Skeletal muscle satellite cell (primary cell): Measurements from ENCODE around the gene TMEM179. TPM values are rescaled to one million over a fixed set of nuclear protein-coding genes. Genes with fewer than 3 reads are reported as not detected.
A peak's percentile ranks its signal among the peaks of the same experiment; 100 is the strongest.
"Not testable (repeated sequence)": the region's sequence is repeated elsewhere in the genome, so short reads cannot be mapped to it uniquely, and the experiment has no call there.

ENCODE experiments used
- H3K27me3 ChIP-seq: 2 replicates; pipeline ENCODE4 v1.7.0; 2013; ENCODE audit warnings: low read length; ENCODE audit not compliant: control insufficient read depth, insufficient read depth
- H3K36me3 ChIP-seq: 2 replicates; pipeline ENCODE4 v1.7.0; 2013; ENCODE audit warnings: mild to moderate bottlenecking, control low read depth, low read length; ENCODE audit not compliant: insufficient read depth
- H3K4me1 ChIP-seq: 2 replicates; pipeline ENCODE4 v1.7.0; 2013; ENCODE audit warnings: low read length; ENCODE audit not compliant: control insufficient read depth, insufficient read depth
- H3K4me2 ChIP-seq: 2 replicates; pipeline ENCODE4 v1.7.0; 2013; ENCODE audit warnings: mild to moderate bottlenecking, low read length
- H3K4me3 ChIP-seq: 2 replicates; pipeline ENCODE4 v1.7.0; 2013; ENCODE audit warnings: low read length
- H3K9ac ChIP-seq: 2 replicates; pipeline ENCODE4 v1.7.0; 2013; ENCODE audit warnings: mild to moderate bottlenecking, low read depth, low read length, moderate library complexity
- H3K9me3 ChIP-seq: replicated peaks from 2 replicates; pipeline ENCODE4 v1.7.0; 2013; ENCODE audit warnings: mild to moderate bottlenecking, control low read depth, low read length
- total RNA-seq: library from RNA; depleted of rRNA; stranded (reverse); fragments of >200 nt; gene quantifications from 2 replicates; pipeline ENCODE4 v1.2.3, GENCODE V29; 2012; rRNA removed

Gene TMEM179
- not detected in 2 replicates for total RNA-seq

DNA sequence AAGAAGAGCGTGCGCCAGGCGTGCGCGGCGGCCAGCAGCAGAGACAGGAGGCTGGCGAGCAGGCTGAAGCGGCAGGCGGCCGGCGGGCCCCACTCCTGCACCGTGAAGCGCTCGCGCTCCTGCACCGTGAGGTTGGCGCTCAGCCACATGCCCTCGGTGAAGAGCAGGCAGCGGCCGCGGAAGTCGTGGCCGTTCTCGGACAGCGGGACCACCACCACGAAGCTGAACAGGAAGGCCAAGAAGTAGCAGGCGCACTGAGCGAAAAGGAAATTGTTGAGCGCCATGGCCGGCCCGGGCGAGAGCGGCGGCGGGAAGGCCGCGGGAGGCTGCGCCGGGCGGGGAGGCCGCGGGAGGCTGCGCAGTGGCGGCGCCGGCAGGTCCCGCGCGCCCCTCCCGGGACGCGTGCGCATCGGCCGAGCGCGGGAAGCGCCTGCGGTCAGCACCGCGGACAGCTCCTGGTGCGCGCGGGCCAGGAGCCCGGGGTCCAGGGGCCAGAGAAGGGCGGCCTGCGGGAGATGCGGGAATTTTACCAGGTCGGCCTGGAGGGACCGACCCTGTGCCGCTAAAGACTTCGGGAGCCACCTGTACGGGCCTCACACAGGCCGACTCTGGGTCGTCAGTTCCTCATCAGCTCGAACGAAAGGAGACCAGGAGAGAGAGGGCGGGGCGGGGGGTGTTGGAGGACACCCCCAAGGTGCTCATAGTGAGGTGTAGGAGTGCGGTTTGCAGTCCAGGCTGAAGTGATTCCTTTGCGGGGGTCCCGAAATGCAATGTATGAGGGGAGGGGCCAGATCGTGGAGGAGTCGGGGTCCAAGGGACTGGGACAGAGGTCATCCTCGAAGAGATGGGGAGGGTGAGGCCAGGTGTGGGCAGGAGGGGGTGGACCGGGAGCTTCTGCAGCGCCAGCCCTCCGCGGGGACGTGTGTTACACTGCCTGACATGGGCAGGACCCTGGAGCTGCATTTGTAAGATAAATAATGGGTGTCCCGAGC lies at the start of gene TMEM179:
TMEM179 (minus strand) TSS at position 315 of the 992 bp plus-strand sequence; CDS start at position 284, 31 bp downstream.
- Histone ChIP-seq H3K9ac (no peak within 1 kb of the TSS), H3K27me3 (peaks cover 76% of the 10 kb centered on the region), H3K9me3 (no peaks in the 10 kb centered on the region), H3K4me2 (peak within 1 kb of the TSS; percentile 44), H3K4me3 (no peak within 1 kb of the TSS), H3K36me3 (no peaks in the 10 kb centered on the region), H3K4me1 (no peaks in the 10 kb centered on the region)

GRCh38 chr14:104654119-104654518 lies 49.5 kb upstream of the TMEM179 start:
- no peaks in the 10 kb centered on the region for H3K36me3 ChIP-seq
- no peak overlapping the region for H3K4me2 ChIP-seq
- no peak overlapping the region for H3K4me3 ChIP-seq
- peaks cover 13% of the 10 kb centered on the region for H3K27me3 ChIP-seq
- peaks cover 6% of the 10 kb centered on the region for H3K4me1 ChIP-seq
- peaks cover 4% of the 10 kb centered on the region for H3K9me3 ChIP-seq
- no peak overlapping the region for H3K9ac ChIP-seq

DNA sequence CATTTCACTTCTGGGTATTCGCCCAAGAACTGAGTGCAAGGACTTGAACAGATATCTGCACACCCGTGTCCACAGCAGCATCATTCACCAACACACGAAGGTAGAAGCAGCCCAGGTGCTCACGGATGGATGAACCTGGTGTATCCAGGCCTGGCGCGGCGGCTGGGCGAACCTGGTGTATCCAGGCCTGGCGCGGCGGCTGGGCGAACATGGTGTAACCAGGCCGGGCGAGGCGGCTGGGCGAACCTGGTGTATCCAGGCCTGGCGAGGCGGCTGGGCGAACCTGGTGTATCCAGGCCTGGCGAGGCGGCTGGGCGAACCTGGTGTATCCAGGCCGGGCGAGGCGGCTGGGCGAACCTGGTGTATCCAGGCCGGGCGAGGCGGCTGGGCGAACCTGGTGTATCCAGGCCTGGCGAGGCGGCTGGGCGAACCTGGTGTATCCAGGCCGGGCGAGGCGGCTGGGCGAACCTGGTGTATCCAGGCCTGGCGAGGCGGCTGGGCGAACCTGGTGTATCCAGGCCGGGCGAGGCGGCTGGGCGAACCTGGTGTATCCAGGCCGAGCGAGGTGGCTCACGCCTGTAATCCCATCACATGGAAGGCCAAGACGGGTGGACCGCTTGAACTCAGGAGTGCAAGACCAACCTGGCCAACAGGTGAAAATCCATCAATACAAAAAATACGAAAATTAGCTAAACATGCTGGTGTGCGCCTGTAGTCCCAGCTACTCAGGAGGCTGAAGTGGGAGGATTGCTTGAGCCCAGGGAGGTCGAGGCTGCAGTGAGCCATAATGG lies 48.8 kb upstream of the TMEM179 start:
- H3K27me3 ChIP-seq: peaks cover 13% of the 10 kb centered on the region
- H3K9ac ChIP-seq, H3K36me3 ChIP-seq: not testable (repeated sequence)

GRCh38 chr14:104652386-104652785 lies 47.8 kb upstream of the TMEM179 start:
- Histone ChIP-seq H3K4me3 (no peak overlapping the region), H3K4me1 (peaks cover 6% of the 10 kb centered on the region), H3K9me3 (peaks cover 4% of the 10 kb centered on the region), H3K27me3 (peaks cover 16% of the 10 kb centered on the region), H3K36me3 (no peaks in the 10 kb centered on the region), H3K4me2 (no peak overlapping the region), H3K9ac (no peak overlapping the region)

More for the DNA sequence above, 48.8 kb upstream of the TMEM179 start:
- H3K4me1 ChIP-seq, H3K9me3 ChIP-seq, H3K4me3 ChIP-seq, H3K4me2 ChIP-seq: not testable (repeated sequence)

DNA sequence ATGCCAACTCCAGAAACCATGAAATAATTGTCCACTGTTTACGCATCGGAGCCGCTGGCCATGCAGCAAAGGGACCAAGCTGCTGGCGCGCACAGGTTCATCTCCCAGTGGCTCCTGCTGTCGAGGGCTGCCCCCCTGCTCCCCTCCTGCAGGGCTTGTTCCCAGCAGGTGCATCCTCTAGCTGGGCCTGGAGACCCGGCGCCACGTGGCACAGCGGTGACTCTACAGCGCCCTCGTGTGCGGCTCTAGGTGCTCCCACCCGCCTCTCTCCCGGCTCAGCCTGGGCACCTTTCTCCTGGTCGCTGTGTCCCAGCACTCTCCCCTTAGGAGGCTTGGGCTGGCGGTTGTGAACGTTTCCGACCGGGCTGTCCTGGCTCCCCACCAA lies 47.3 kb upstream of the TMEM179 start:
- Histone ChIP-seq H3K9ac (no peak overlapping the region), H3K27me3 (peaks cover 14% of the 10 kb centered on the region), H3K4me2 (no peak overlapping the region), H3K36me3 (no peaks in the 10 kb centered on the region), H3K9me3 (peaks cover 4% of the 10 kb centered on the region), H3K4me3 (no peak overlapping the region), H3K4me1 (peaks cover 6% of the 10 kb centered on the region)

DNA sequence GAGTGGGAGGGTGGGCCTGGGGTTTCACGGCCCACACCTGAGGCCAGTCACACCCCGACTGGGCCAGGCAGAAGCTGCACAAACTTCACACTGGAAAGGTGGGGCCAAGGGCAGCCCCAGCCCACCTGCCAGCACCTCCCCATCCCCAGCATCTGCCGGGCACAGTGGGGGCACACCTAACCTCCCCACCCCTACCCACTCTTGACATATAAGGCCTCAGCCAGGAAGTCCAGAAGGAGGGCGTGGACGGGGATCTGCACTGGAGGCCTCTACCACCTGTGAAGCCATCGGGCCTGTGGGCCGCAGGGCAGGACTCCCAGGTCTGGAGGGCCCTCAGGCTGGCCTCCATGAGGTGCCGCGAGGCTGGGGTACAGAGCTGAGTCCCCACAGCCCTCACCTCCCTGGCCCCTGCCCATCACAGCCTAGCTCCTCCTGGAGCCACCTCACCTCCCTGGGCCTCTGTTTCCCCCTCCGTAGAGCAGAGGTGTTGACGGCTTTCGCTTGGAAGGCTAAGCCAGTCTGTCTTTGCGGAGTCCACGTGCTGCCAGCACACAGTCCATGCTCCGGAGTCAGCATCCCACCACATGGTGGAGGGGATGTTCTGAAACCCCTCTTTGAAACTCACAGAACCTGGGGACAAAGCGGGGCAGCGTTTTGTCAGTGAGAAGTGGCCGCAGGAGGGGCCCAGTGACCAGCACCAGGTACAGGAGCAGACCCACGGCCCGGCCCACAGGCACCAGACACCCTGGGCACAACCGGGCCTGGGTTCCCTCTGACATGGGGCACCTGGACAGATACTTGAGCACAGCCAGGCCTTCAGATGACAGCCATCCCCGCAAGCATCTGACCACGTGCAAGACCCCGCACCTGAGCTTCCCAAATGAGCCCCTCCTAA lies 46.7 kb upstream of the TMEM179 start:
- peaks cover 4% of the 10 kb centered on the region for H3K9me3 ChIP-seq
- no peak overlapping the region for H3K4me3 ChIP-seq
- no peak overlapping the region for H3K4me2 ChIP-seq
- H3K36me3 ChIP-seq: no peaks in the 10 kb centered on the region
- H3K27me3 ChIP-seq: peaks cover 14% of the 10 kb centered on the region
- peaks cover 4% of the 10 kb centered on the region for H3K4me1 ChIP-seq
- H3K9ac ChIP-seq: no peak overlapping the region

- H3K36me3 ChIP-seq: no peaks in the 10 kb centered on the region
- H3K4me2 ChIP-seq: peak overlapping the region; percentile 96
- H3K9me3 ChIP-seq: peaks cover 4% of the 10 kb centered on the region
- H3K4me3 ChIP-seq: peak overlapping the region; percentile 72
- H3K9ac ChIP-seq: peak overlapping the region; percentile 42
- peaks cover 11% of the 10 kb centered on the region for H3K27me3 ChIP-seq
- no peaks in the 10 kb centered on the region for H3K4me1 ChIP-seq
These were observed 45.7 kb upstream of the TMEM179 start for GRCh38 chr14:104650057-104650980.

- H3K27me3 ChIP-seq: peaks cover 20% of the 10 kb centered on the region
- no peak overlapping the region for H3K4me2 ChIP-seq
- H3K4me3 ChIP-seq: no peak overlapping the region
These were observed 43.0 kb upstream of the TMEM179 start for GRCh38 chr14:104647467-104648043.

DNA sequence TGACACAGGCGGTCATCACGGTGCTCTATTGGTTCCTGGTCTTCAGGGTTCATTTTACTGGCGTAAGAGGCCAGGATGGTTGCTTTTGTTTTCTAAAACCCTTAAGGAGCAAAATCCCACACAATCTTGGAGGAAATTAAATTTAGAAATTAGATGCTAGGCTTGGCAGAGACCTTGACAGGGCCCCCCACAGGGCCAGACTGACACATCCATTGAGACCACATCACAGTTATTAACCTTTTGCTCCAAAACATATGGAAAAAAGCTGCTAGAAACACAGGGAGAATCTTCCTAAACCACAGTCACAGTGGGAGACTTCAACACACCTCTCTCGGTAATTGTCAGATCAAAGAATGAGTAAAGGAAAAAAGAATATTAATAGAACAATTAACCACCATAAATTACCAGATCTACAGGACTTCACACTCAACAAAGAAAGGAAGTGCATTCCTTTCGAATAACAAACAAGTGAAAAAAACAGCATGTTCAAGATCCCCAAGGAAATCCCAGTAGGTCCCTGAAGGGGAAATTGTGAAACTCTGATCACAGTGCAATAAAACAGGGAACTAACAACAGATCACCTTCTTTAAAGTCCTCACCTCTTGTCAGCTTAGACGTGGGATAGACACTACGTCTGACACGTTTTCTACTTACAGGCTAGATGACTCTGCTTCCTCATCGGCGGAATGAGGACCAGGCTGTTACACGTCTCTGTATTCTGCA lies 40.2 kb upstream of the TMEM179 start:
- Histone ChIP-seq H3K4me2 (no peak overlapping the region), H3K4me3 (no peak overlapping the region), H3K9ac (no peak overlapping the region), H3K4me1 (no peaks in the 10 kb centered on the region), H3K27me3 (peaks cover 20% of the 10 kb centered on the region), H3K36me3 (no peaks in the 10 kb centered on the region), H3K9me3 (no peaks in the 10 kb centered on the region)

More at GRCh38 chr14:104647467-104648043, 43.0 kb upstream of the TMEM179 start:
- H3K9ac ChIP-seq: no peak overlapping the region
- no peaks in the 10 kb centered on the region for H3K9me3 ChIP-seq
- no peaks in the 10 kb centered on the region for H3K36me3 ChIP-seq
- H3K4me1 ChIP-seq: no peaks in the 10 kb centered on the region
